DOHH2 (cell line): ENCODE data around the gene H6PD.

Experiments
- EZH2phosphoT487 ChIP-seq: fragments of 200-600 bp; sonication (generic); IDR thresholded peaks from 2 replicates; pipeline ENCODE4 v1.6.1; 2017; ENCODE audit warnings: borderline replicate concordance, mild to moderate bottlenecking, antibody characterized with exemption, low read length, moderate library complexity, mixed read lengths
- TF ChIP-seq, protein P1 (sequence below): fragments of 200-600 bp; sonication (generic); IDR thresholded peaks from one replicate; pipeline ENCODE4 v1.5.1; 2014; ENCODE audit warnings: antibody characterized with exemption, mild to moderate bottlenecking, low read depth, low read length; ENCODE audit not compliant: poor library complexity, severe bottlenecking

- TF ChIP-seq, protein P1, sequence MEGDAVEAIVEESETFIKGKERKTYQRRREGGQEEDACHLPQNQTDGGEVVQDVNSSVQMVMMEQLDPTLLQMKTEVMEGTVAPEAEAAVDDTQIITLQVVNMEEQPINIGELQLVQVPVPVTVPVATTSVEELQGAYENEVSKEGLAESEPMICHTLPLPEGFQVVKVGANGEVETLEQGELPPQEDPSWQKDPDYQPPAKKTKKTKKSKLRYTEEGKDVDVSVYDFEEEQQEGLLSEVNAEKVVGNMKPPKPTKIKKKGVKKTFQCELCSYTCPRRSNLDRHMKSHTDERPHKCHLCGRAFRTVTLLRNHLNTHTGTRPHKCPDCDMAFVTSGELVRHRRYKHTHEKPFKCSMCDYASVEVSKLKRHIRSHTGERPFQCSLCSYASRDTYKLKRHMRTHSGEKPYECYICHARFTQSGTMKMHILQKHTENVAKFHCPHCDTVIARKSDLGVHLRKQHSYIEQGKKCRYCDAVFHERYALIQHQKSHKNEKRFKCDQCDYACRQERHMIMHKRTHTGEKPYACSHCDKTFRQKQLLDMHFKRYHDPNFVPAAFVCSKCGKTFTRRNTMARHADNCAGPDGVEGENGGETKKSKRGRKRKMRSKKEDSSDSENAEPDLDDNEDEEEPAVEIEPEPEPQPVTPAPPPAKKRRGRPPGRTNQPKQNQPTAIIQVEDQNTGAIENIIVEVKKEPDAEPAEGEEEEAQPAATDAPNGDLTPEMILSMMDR: no peak
- TF ChIP-seq EZH2phosphoT487: no peak
These were observed 6.0 kb upstream of the H6PD start for GRCh38 chr1:9228609-9229008.
